WTC11 (cell line): ENCODE results near the gene C4orf50. TPM values are rescaled to one million over a fixed set of nuclear protein-coding genes. Genes with fewer than 3 reads are reported as not detected.

Experiments
- ATAC-seq: fragments of 200-7000 bp; cut with Tn5 transposase; 2 replicates; pipeline ENCODE4 v1.10.0; 2021; ENCODE audit warnings: mild to moderate bottlenecking, moderate library complexity
- CTCF ChIA-PET: fragments of 300-600 bp; sonication (Branson Sonifier 250); formaldehyde crosslinking; loops from one replicate; lab custom pipeline; 2021; ENCODE audit warnings: antibody characterized with exemption; lab: Charles Lee
- POLR2A ChIA-PET: fragments of 350-600 bp; sonication (Branson Sonifier 250); formaldehyde crosslinking; loops from one replicate; lab custom pipeline; 2021; ENCODE audit warnings: antibody characterized with exemption; lab: Charles Lee
- DNase-seq: peaks from one replicate; pipeline ENCODE4 v3.0.0; 2021; ENCODE audit warnings: low spot score
- H3K27ac Mint-ChIP-seq: 2 replicates; pipeline ENCODE4 v1.8.0; 2021; ENCODE audit warnings: mixed read lengths
- H3K27me3 Mint-ChIP-seq: 2 replicates; pipeline ENCODE4 v1.8.0; 2021; ENCODE audit warnings: low read depth, mild to moderate bottlenecking, moderate library complexity, mixed read lengths
- H3K36me3 Mint-ChIP-seq: 2 replicates; pipeline ENCODE4 v1.8.0; 2021; ENCODE audit warnings: mixed read lengths
- H3K4me1 Mint-ChIP-seq: 2 replicates; pipeline ENCODE4 v1.8.0; 2022; ENCODE audit warnings: mixed read lengths
- H3K4me3 Mint-ChIP-seq: 2 replicates; pipeline ENCODE4 v1.8.0; 2021; ENCODE audit warnings: mild to moderate bottlenecking, moderate library complexity, mixed read lengths
- H3K9me3 Mint-ChIP-seq: 2 replicates; pipeline ENCODE4 v1.8.0; 2021; ENCODE audit warnings: mixed read lengths
- ARID4B ChIP-seq: sonication (generic); formaldehyde crosslinking; IDR thresholded peaks from 2 replicates; pipeline ENCODE4 v1.8.0; 2023; ENCODE audit warnings: missing genetic modification reagents, mild to moderate bottlenecking, borderline replicate concordance
- ATF3 ChIP-seq: sonication (generic); formaldehyde crosslinking; conservative IDR thresholded peaks from 2 replicates; pipeline ENCODE4 v1.8.1; 2022; ENCODE audit warnings: mild to moderate bottlenecking, missing genetic modification reagents
- FOXP1 ChIP-seq: sonication (generic); formaldehyde crosslinking; IDR thresholded peaks from 2 replicates; pipeline ENCODE4 v1.8.0; 2022; ENCODE audit warnings: missing genetic modification reagents, mild to moderate bottlenecking, moderate library complexity, borderline replicate concordance
- GABPB1 ChIP-seq: sonication (generic); formaldehyde crosslinking; IDR thresholded peaks from 2 replicates; pipeline ENCODE4 v1.8.1; 2023; ENCODE audit warnings: mild to moderate bottlenecking, missing genetic modification reagents
- GRHL2 ChIP-seq: fragments of 250-450 bp; sonication (Bioruptor Pico); IDR thresholded peaks from 2 replicates; pipeline ENCODE4 v1.8.0; 2022; ENCODE audit warnings: mild to moderate bottlenecking, moderate library complexity; ENCODE audit not compliant: insufficient replicate concordance, severe bottlenecking
- HMGA2 ChIP-seq: fragments of 250-450 bp; sonication (Bioruptor Pico); IDR thresholded peaks from 2 replicates; pipeline ENCODE4 v1.4.0; 2021; ENCODE audit warnings: mild to moderate bottlenecking, moderate library complexity
- JAZF1 ChIP-seq: fragments of 250-450 bp; sonication (Bioruptor Pico); IDR thresholded peaks from 2 replicates; pipeline ENCODE4 v1.9.0; 2021; ENCODE audit warnings: moderate library complexity, mild to moderate bottlenecking, inconsistent platforms
- KAT7 ChIP-seq: sonication (generic); formaldehyde crosslinking; IDR thresholded peaks from 2 replicates; pipeline ENCODE4 v1.8.1; 2023; ENCODE audit warnings: missing genetic modification reagents, mild to moderate bottlenecking, borderline replicate concordance
- MXD4 ChIP-seq: fragments of 250-450 bp; sonication (Bioruptor Pico); IDR thresholded peaks from 2 replicates; pipeline ENCODE4 v1.8.0; 2021; ENCODE audit warnings: mild to moderate bottlenecking, moderate library complexity, borderline replicate concordance
- NFE2L1 ChIP-seq: sonication (generic); formaldehyde crosslinking; IDR thresholded peaks from 2 replicates; pipeline ENCODE4 v1.8.1; 2023; ENCODE audit warnings: missing genetic modification reagents
- NR3C1 ChIP-seq: sonication (generic); formaldehyde crosslinking; conservative IDR thresholded peaks from 2 replicates; pipeline ENCODE4 v1.8.1; 2023; ENCODE audit warnings: low read depth, mild to moderate bottlenecking, missing genetic modification reagents
- OVOL2 ChIP-seq: fragments of 250-450 bp; sonication (Bioruptor Pico); IDR thresholded peaks from 2 replicates; pipeline ENCODE4 v1.9.0; 2021; ENCODE audit warnings: mild to moderate bottlenecking, borderline replicate concordance
- PREB ChIP-seq: sonication (generic); formaldehyde crosslinking; IDR thresholded peaks from 2 replicates; pipeline ENCODE4 v1.8.1; 2022; ENCODE audit warnings: mild to moderate bottlenecking, missing genetic modification reagents, moderate library complexity, borderline replicate concordance
- RORB ChIP-seq: fragments of 250-450 bp; sonication (Bioruptor Pico); IDR thresholded peaks from 2 replicates; pipeline ENCODE4 v1.9.0; 2021; ENCODE audit warnings: mild to moderate bottlenecking
- SMAD3 ChIP-seq: sonication (generic); formaldehyde crosslinking; IDR thresholded peaks from 2 replicates; pipeline ENCODE4 v1.8.0; 2022; ENCODE audit warnings: missing genetic modification reagents, mild to moderate bottlenecking, borderline replicate concordance
- USF2 ChIP-seq: sonication (generic); formaldehyde crosslinking; IDR thresholded peaks from 2 replicates; pipeline ENCODE4 v1.8.1; 2023; ENCODE audit warnings: mild to moderate bottlenecking, missing genetic modification reagents, moderate library complexity
- ZBTB43 ChIP-seq: sonication (generic); formaldehyde crosslinking; IDR thresholded peaks from 2 replicates; pipeline ENCODE4 v1.8.1; 2023; ENCODE audit warnings: mild to moderate bottlenecking, missing genetic modification reagents
- ZNF121 ChIP-seq: sonication (generic); formaldehyde crosslinking; IDR thresholded peaks from 2 replicates; pipeline ENCODE4 v1.8.0; 2023; ENCODE audit warnings: missing genetic modification reagents
- ZNF219 ChIP-seq: sonication (generic); formaldehyde crosslinking; IDR thresholded peaks from 2 replicates; pipeline ENCODE4 v1.8.0; 2023; ENCODE audit warnings: missing genetic modification reagents, mild to moderate bottlenecking, borderline replicate concordance
- total RNA-seq: library from RNA; stranded (reverse); gene quantifications from 3 replicates; pipeline ENCODE4 v1.2.3, GENCODE V29; 2021

Gene C4orf50
- total RNA-seq, 1 experiment from 2014 or later, result 0.17 TPM

- POLR2A ChIA-PET, result no interaction called here
- no peak overlapping the region for H3K4me3 Mint-ChIP-seq
- TF ChIP-seq RORB (no peak), FOXP1 (CRISPR knock-in tag) (no peak)
- peaks cover 8% of the 10 kb centered on the region for H3K36me3 Mint-ChIP-seq
- CTCF ChIA-PET, result interaction anchor here (1.6 kb wide), 1 partner anchor 12 kb away, joined by 4 read pairs; no protein-coding TSS in a partner anchor
- no peak for ATAC-seq
- H3K27me3 Mint-ChIP-seq, result peaks cover 96% of the 10 kb centered on the region
- H3K27ac Mint-ChIP-seq, result no peak overlapping the region
- H3K4me1 Mint-ChIP-seq, result peaks cover 45% of the 10 kb centered on the region
- peaks cover 12% of the 10 kb centered on the region for H3K9me3 Mint-ChIP-seq
- DNase-seq, result no peak
These were observed 118.8 kb downstream of the C4orf50 start for GRCh38 chr4:5899396-5899795.

- ATAC-seq, result no peak
- TF ChIP-seq KAT7 (CRISPR knock-in tag), result no peak
- TF ChIP-seq ZBTB43 (CRISPR knock-in tag), result no peak
- TF ChIP-seq ATF3 (CRISPR knock-in tag), result no peak
- no peak for TF ChIP-seq MXD4 (CRISPR knock-in tag)
- no peak for TF ChIP-seq ZNF121 (CRISPR knock-in tag)
- TF ChIP-seq ZNF219, result no peak
- TF ChIP-seq HMGA2 (CRISPR knock-in tag), result no peak
- TF ChIP-seq ARID4B (CRISPR knock-in tag), result no peak
- no peak for TF ChIP-seq NFE2L1 (CRISPR knock-in tag)
- TF ChIP-seq SMAD3 (CRISPR knock-in tag), result no peak
- TF ChIP-seq PREB, result no peak
- TF ChIP-seq OVOL2 (CRISPR knock-in tag), result no peak
- TF ChIP-seq NR3C1, result no peak
- TF ChIP-seq GABPB1 (CRISPR knock-in tag), result no peak
- TF ChIP-seq FOXP1 (CRISPR knock-in tag), result no peak
- no peak for TF ChIP-seq USF2
- TF ChIP-seq JAZF1 (CRISPR knock-in tag), result no peak
- no peak for TF ChIP-seq GRHL2 (CRISPR knock-in tag)
- ChIA-PET POLR2A (no interaction called here), CTCF (no interaction called here)
- Mint-ChIP-seq H3K9me3 (peaks cover 12% of the 10 kb centered on the region), H3K4me3 (no peak overlapping the region), H3K27ac (no peak overlapping the region), H3K4me1 (peaks cover 42% of the 10 kb centered on the region), H3K27me3 (peaks cover 92% of the 10 kb centered on the region), H3K36me3 (peaks cover 8% of the 10 kb centered on the region)
- DNase-seq, result no peak
These were observed 120.6 kb downstream of the C4orf50 start for GRCh38 chr4:5897674-5898073.
